Measurements from ENCODE around the gene MORN1.

Gene MORN1

DNA sequence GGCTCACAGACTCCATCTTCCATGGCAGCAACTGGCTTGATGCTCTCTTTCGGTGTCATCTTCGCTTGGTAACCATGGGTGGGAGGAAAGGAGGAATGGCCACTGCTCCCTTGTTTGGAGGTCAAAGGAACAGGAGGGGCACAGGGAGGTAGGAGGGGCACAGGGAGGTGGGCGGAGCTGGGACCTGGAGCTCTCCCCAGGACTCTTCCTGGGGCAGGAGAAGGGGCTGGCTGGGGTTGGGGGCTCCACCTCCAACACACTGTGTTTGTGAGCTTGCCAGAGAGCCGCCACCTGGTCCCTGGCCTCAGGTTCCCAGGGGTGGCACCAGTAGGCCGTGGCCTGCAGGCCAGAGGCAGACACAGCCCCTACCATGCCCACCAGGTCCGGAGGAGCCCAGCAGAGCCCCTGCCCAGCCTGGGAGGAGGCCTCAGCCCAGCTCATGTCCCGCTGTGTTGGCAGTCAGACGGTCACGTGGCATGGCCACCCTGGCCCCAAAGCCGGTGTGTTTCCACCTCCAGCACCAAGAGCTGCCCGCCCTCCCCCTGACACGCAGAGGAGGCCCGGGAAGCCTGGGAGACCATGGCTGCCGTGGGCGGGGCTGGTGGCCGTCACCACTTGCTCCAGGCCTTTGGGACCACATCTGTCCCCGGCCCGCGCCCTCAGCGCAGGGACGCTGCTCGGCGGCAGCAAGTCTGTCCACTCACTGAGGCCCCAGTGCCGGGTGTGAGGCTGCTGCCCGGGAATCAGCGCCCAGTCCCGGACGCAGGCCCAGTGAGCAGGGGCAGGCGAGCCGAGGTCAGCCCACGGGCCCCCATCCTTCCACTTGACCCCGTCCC is 73.9 kb downstream of the MORN1 start (continued):
- TF ChIP-seq, protein P1, sequence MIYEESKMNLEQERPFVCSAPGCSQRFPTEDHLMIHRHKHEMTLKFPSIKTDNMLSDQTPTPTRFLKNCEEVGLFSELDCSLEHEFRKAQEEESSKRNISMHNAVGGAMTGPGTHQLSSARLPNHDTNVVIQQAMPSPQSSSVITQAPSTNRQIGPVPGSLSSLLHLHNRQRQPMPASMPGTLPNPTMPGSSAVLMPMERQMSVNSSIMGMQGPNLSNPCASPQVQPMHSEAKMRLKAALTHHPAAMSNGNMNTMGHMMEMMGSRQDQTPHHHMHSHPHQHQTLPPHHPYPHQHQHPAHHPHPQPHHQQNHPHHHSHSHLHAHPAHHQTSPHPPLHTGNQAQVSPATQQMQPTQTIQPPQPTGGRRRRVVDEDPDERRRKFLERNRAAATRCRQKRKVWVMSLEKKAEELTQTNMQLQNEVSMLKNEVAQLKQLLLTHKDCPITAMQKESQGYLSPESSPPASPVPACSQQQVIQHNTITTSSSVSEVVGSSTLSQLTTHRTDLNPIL (CRISPR knock-in tag; IDR thresholded peaks at IDR 0.05; ENCODE audit: low read depth) = no peak
- TF ChIP-seq ZNF565 (CRISPR knock-in tag; conservative IDR thresholded peaks at IDR 0.05; ENCODE audit: low read depth) (no peak), ISL1 (CRISPR knock-in tag; IDR thresholded peaks at IDR 0.05) (no peak), ZNF8 (CRISPR knock-in tag; IDR thresholded peaks at IDR 0.05) (no peak), TCF4 (CRISPR knock-in tag; IDR thresholded peaks at IDR 0.05; ENCODE audit: borderline replicate concordance) (no peak), ZFP3 (CRISPR knock-in tag; IDR thresholded peaks at IDR 0.05) (no peak), PPARA (CRISPR knock-in tag; IDR thresholded peaks at IDR 0.05; ENCODE audit: borderline replicate concordance) (no peak), GLIS3 (CRISPR knock-in tag; IDR thresholded peaks at IDR 0.05) (no peak), TOX (CRISPR knock-in tag; IDR thresholded peaks at IDR 0.05; ENCODE audit: borderline replicate concordance) (no peak), RARB (CRISPR knock-in tag; IDR thresholded peaks at IDR 0.05) (no peak)

DNA sequence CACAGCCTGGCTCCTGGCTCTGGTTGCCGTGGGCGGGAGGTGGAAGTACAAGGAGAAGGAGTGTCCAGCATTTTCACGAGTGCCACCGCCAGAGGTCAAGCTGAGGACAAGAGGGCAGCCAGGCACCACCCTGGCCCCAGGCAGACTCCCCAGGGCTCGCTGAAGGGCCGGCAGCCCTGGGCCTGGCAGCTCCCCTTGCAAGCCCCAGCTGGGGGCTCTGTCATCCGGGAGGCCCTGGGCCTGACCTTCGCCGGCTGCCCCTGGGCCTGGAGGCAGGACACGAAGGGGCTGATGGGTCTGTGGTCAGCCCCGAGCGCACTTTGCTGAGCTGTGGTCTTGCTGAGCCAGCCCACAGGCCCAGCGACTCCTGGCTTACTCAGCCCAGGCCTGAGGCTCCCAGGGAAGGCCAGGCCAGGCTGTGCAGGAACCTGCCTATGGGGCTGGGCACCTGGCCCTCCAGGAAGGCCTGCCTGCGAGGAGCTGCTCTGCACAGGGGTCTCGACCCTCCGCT is 74.8 kb downstream of the MORN1 start:
- no peak for ATAC-seq
- TF ChIP-seq ZFP30 (CRISPR knock-in tag; IDR thresholded peaks at IDR 0.05) (no peak), OSR1 (CRISPR knock-in tag; IDR thresholded peaks at IDR 0.05) (no peak), CSDC2 (CRISPR knock-in tag; IDR thresholded peaks at IDR 0.05) (no peak), ZNF8 (CRISPR knock-in tag; IDR thresholded peaks at IDR 0.05) (no peak), BACH2 (CRISPR knock-in tag; IDR thresholded peaks at IDR 0.05; ENCODE audit: borderline replicate concordance) (no peak)
- TF ChIP-seq, protein P2, sequence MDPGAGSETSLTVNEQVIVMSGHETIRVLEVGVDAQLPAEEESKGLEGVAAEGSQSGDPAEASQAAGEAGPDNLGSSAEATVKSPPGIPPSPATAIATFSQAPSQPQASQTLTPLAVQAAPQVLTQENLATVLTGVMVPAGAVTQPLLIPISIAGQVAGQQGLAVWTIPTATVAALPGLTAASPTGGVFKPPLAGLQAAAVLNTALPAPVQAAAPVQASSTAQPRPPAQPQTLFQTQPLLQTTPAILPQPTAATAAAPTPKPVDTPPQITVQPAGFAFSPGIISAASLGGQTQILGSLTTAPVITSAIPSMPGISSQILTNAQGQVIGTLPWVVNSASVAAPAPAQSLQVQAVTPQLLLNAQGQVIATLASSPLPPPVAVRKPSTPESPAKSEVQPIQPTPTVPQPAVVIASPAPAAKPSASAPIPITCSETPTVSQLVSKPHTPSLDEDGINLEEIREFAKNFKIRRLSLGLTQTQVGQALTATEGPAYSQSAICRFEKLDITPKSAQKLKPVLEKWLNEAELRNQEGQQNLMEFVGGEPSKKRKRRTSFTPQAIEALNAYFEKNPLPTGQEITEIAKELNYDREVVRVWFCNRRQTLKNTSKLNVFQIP (CRISPR knock-in tag; IDR thresholded peaks at IDR 0.05; ENCODE audit: borderline replicate concordance, low read depth) = no peak

DNA sequence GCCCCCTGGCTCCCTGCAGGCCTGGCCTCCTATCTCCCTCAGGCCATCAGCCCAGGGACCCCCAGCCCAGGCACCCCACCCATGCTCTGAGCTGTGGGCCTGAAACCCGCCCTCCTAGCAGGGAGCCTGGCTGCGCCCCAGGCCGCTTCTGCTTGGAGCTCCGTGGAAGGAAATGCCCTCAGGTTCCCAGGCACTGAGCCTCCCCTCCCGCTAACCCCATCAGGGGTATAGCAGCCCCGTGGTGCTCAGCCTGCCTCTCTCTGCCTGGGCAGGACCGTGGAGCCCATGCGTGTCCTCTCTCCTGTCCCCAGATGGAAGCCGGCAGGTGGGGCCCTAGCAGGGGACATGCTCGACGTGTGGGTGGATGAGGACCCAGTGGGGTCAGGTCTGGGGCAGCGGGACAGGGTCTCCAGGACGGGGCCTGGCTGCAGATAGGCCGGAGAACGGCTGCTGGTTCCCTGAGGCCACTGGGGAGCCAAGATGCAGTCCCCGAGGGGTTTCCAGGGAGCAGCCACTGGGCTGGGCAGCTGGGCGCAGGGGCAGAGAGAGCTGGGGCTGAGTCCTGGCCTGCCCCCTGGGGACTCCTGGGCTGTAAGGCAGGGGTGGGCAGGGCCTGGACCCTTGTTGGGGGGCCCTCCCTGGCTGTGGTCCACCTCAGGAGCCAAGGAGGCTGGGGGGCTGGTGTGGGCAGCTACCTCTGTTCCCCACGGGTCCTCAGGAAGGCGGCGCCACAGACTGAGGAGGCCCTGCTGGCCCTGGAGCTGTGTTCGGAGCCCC is 75.5 kb downstream of the MORN1 start:
- no peak for ATAC-seq

DNA sequence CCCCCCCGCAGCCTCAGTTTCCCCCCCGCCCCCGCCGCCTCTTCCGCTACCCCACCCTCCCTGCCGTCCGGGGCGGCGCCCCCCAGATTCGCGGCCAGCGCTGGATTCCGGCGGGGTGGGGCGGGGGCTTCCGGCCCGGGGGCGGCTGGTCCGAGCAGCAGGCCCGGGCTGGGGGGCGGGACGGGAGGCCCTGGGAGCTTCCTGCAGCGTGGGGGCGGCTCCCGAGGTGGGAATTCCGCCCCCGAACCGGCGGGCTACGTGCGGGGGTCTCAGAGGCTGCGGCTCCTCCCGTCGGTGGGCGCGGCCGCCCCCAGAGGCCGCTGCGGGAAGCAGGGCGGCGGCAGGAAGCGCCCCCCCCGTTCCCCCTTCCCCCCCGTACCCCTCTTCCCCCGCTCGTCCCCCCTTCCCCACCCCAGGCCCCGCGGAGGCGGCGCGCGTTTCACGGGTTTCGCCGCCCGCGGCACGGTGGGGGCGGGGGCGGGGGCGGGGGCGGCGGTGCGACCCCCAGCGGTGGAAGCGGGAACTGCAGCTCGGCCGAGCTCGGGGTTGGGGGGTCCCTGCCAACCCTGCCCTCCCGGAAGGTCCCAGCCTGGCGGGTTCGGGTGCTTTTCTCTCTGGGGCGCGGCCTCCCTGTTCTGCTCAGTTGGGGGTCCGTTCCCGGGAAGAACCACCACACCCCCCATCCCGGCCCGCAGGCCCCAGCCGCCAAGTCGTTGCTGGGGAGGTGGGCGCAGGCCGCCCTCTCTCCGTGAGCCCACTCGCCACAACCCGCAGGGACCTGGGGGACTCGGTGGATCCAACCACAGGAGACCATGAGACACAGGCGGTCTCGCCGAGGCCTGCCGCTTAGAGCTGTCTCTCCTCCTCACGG is 76.3 kb downstream of the MORN1 start:
- peak; percentile 38 for ATAC-seq
- TF ChIP-seq ARNTL (CRISPR knock-in tag; IDR thresholded peaks at IDR 0.05; ENCODE audit: borderline replicate concordance, low read depth) (no peak), ZNF565 (CRISPR knock-in tag; conservative IDR thresholded peaks at IDR 0.05; ENCODE audit: low read depth) (no peak), ZNF70 (CRISPR knock-in tag; IDR thresholded peaks at IDR 0.05) (no peak), CSDC2 (CRISPR knock-in tag; IDR thresholded peaks at IDR 0.05) (no peak), TOX (CRISPR knock-in tag; IDR thresholded peaks at IDR 0.05; ENCODE audit: borderline replicate concordance) (no peak), ZC3H10 (CRISPR knock-in tag; IDR thresholded peaks at IDR 0.05) (no peak)
- TF ChIP-seq, protein P3, sequence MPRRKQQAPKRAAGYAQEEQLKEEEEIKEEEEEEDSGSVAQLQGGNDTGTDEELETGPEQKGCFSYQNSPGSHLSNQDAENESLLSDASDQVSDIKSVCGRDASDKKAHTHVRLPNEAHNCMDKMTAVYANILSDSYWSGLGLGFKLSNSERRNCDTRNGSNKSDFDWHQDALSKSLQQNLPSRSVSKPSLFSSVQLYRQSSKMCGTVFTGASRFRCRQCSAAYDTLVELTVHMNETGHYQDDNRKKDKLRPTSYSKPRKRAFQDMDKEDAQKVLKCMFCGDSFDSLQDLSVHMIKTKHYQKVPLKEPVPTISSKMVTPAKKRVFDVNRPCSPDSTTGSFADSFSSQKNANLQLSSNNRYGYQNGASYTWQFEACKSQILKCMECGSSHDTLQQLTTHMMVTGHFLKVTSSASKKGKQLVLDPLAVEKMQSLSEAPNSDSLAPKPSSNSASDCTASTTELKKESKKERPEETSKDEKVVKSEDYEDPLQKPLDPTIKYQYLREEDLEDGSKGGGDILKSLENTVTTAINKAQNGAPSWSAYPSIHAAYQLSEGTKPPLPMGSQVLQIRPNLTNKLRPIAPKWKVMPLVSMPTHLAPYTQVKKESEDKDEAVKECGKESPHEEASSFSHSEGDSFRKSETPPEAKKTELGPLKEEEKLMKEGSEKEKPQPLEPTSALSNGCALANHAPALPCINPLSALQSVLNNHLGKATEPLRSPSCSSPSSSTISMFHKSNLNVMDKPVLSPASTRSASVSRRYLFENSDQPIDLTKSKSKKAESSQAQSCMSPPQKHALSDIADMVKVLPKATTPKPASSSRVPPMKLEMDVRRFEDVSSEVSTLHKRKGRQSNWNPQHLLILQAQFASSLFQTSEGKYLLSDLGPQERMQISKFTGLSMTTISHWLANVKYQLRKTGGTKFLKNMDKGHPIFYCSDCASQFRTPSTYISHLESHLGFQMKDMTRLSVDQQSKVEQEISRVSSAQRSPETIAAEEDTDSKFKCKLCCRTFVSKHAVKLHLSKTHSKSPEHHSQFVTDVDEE (CRISPR knock-in tag; IDR thresholded peaks at IDR 0.05) = no peak

More for the DNA sequence above, 75.5 kb downstream of the MORN1 start:
- no peak for TF ChIP-seq TOX (CRISPR knock-in tag; IDR thresholded peaks at IDR 0.05; ENCODE audit: borderline replicate concordance)
- no peak for TF ChIP-seq PPARA (CRISPR knock-in tag; IDR thresholded peaks at IDR 0.05; ENCODE audit: borderline replicate concordance)
- TF ChIP-seq BACH2 (CRISPR knock-in tag; IDR thresholded peaks at IDR 0.05; ENCODE audit: borderline replicate concordance) = no peak
- TF ChIP-seq, protein P4, sequence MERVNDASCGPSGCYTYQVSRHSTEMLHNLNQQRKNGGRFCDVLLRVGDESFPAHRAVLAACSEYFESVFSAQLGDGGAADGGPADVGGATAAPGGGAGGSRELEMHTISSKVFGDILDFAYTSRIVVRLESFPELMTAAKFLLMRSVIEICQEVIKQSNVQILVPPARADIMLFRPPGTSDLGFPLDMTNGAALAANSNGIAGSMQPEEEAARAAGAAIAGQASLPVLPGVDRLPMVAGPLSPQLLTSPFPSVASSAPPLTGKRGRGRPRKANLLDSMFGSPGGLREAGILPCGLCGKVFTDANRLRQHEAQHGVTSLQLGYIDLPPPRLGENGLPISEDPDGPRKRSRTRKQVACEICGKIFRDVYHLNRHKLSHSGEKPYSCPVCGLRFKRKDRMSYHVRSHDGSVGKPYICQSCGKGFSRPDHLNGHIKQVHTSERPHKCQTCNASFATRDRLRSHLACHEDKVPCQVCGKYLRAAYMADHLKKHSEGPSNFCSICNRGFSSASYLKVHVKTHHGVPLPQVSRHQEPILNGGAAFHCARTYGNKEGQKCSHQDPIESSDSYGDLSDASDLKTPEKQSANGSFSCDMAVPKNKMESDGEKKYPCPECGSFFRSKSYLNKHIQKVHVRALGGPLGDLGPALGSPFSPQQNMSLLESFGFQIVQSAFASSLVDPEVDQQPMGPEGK (CRISPR knock-in tag; IDR thresholded peaks at IDR 0.05; ENCODE audit: borderline replicate concordance) = no peak
- no peak for TF ChIP-seq TCF4 (CRISPR knock-in tag; IDR thresholded peaks at IDR 0.05; ENCODE audit: borderline replicate concordance)
- TF ChIP-seq ARNTL (CRISPR knock-in tag; IDR thresholded peaks at IDR 0.05; ENCODE audit: borderline replicate concordance, low read depth) = no peak
- TF ChIP-seq ZNF8 (CRISPR knock-in tag; IDR thresholded peaks at IDR 0.05) = no peak
- TF ChIP-seq GLIS3 (CRISPR knock-in tag; IDR thresholded peaks at IDR 0.05) = no peak
- no peak for TF ChIP-seq ZNF565 (CRISPR knock-in tag; conservative IDR thresholded peaks at IDR 0.05; ENCODE audit: low read depth)
- no peak for TF ChIP-seq CSDC2 (CRISPR knock-in tag; IDR thresholded peaks at IDR 0.05)
